GM12878 (cell line): ENCODE results near the gene PROSER3. TPM values are rescaled to one million over a fixed set of nuclear protein-coding genes. Genes with fewer than 3 reads are reported as not detected.

Experiments
- ATAC-seq: fragments of 200-7000 bp; cut with Tn5 transposase; 3 replicates; pipeline ENCODE4 v1.9.1; 2020; ENCODE audit warnings: mild to moderate bottlenecking, moderate library complexity
- Bru-seq: library from RNA; stranded (reverse); fragments of 400-500 nt; gene quantifications from one replicate; lab custom pipeline; 2021; lab: Mats Ljungman, UMichigan
- BruChase-seq, 2 experiments: library from RNA; stranded (reverse); fragments of 400-500 nt; gene quantifications; one replicate each; lab custom pipeline; 2021; lab: Mats Ljungman, UMichigan
- BruUV-seq: library from RNA; stranded (reverse); fragments of 400-500 nt; replicated peaks from 2 replicates; lab custom pipeline; 2021; lab: Mats Ljungman, UMichigan
- CTCF ChIA-PET: fragments of 300-600 bp; sonication (Branson Sonifier 250); formaldehyde crosslinking; extraction: SDS; loops from one replicate; lab custom pipeline; 2021; ENCODE audit warnings: inconsistent platforms; lab: Yijun Ruan, JAX
- POLR2A ChIA-PET: fragments of 350-600 bp; formaldehyde crosslinking; extraction: SDS; loops from one replicate; lab custom pipeline; 2021; ENCODE audit warnings: inconsistent platforms; lab: Charles Lee
- RAD21 ChIA-PET: fragments of 300-600 bp; sonication (Branson Sonifier 250); formaldehyde crosslinking; loops from one replicate; lab custom pipeline; 2023; ENCODE audit warnings: antibody characterized with exemption; ENCODE audit not compliant: unreplicated experiment; lab: Charles Lee
- SMC1A ChIA-PET: fragments of 300-600 bp; sonication (Branson Sonifier 250); formaldehyde crosslinking; loops from one replicate; lab custom pipeline; 2023; ENCODE audit not compliant: unreplicated experiment, uncharacterized antibody; lab: Charles Lee
- DNase-seq: peaks from one replicate; pipeline ENCODE4 v3.0.0-alpha.2; 2011; ENCODE audit warnings: low read depth, low spot score
- FAIRE-seq: peaks from 3 replicates; lab custom pipeline; 2011; peaks lifted over from hg19 to GRCh38; lab: Jason Lieb, UNC
- H2AFZ ChIP-seq: 2 replicates; pipeline ENCODE4 v1.6.0; 2011; ENCODE audit warnings: low read depth, low read length, control low read depth; ENCODE audit not compliant: control insufficient read depth
- H3K27ac ChIP-seq: 2 replicates; pipeline ENCODE4 v1.5.1; 2011; ENCODE audit warnings: control low read depth; ENCODE audit not compliant: control insufficient read depth, insufficient read depth
- H3K27me3 ChIP-seq, 2 experiments: replicated peaks in 1 of 2; 2 replicates each; pipeline versions ENCODE4 v1.6.0 to v1.6.1; 2011; ENCODE audit warnings: low read length in 1 of 2; ENCODE audit not compliant: control insufficient read depth in 2 of 2, insufficient read depth in 2 of 2
- H3K36me3 ChIP-seq, 2 experiments: 2 replicates each; pipeline ENCODE4 v1.5.1; 2011; ENCODE audit warnings: low read length in 1 of 2; ENCODE audit not compliant: control insufficient read depth in 2 of 2, insufficient read depth in 2 of 2
- H3K4me1 ChIP-seq: 2 replicates; pipeline ENCODE4 v1.6.1; 2011; ENCODE audit warnings: mild to moderate bottlenecking, low read length, moderate library complexity, mixed read lengths; ENCODE audit not compliant: control insufficient read depth, insufficient read depth
- H3K4me2 ChIP-seq: 2 replicates; pipeline ENCODE4 v1.6.0; 2011; ENCODE audit warnings: control low read depth; ENCODE audit not compliant: control insufficient read depth, insufficient read depth
- H3K4me3 ChIP-seq: fragments of 200-600 bp; sonication (generic); 2 replicates; pipeline ENCODE4 v1.5.1; 2016
- H3K79me2 ChIP-seq: 2 replicates; pipeline ENCODE4 v1.6.0; 2011; ENCODE audit warnings: low read length; ENCODE audit not compliant: control insufficient read depth, insufficient read depth
- H3K9ac ChIP-seq: 2 replicates; pipeline ENCODE4 v1.8.0; 2011; ENCODE audit warnings: low read length, control low read depth, mixed read lengths; ENCODE audit not compliant: control insufficient read depth, insufficient read depth
- H3K9me3 ChIP-seq: replicated peaks from 3 replicates; pipeline ENCODE4 v1.5.1; 2011; ENCODE audit warnings: mild to moderate bottlenecking, low read length; ENCODE audit not compliant: control insufficient read depth, insufficient read depth
- H4K20me1 ChIP-seq: 2 replicates; pipeline ENCODE4 v1.6.0; 2011; ENCODE audit not compliant: control insufficient read depth, insufficient read depth
- BMI1 ChIP-seq: fragments of 450-650 bp; IDR thresholded peaks from 2 replicates; pipeline ENCODE4 v1.6.1; 2016; ENCODE audit warnings: mild to moderate bottlenecking, moderate library complexity, borderline replicate concordance
- GABPA ChIP-seq: IDR thresholded peaks from 2 replicates; pipeline ENCODE4 v1.6.1; 2014; ENCODE audit warnings: antibody characterized with exemption, low read depth, mild to moderate bottlenecking, inconsistent platforms
- MYC ChIP-seq: IDR thresholded peaks from 2 replicates; pipeline ENCODE4 v1.6.1; 2011; ENCODE audit warnings: mild to moderate bottlenecking, low read length, moderate library complexity, inconsistent platforms; ENCODE audit not compliant: insufficient read depth, insufficient replicate concordance, insufficient read length, severe bottlenecking
- SREBF2 ChIP-seq: IDR thresholded peaks from 2 replicates; pipeline ENCODE4 v1.6.1; 2012; ENCODE audit warnings: mild to moderate bottlenecking, low read length
- USF2 ChIP-seq: IDR thresholded peaks from 2 replicates; pipeline ENCODE4 v1.6.1; 2011; ENCODE audit warnings: low read depth, low read length, improper control_type of control experiment, borderline replicate concordance
- ZBED1 ChIP-seq: IDR thresholded peaks from 2 replicates; pipeline ENCODE4 v1.6.1; 2016; ENCODE audit warnings: borderline replicate concordance
- ZNF592 ChIP-seq: fragments of 450-650 bp; IDR thresholded peaks from 2 replicates; pipeline ENCODE4 v1.6.1; 2017; ENCODE audit warnings: mild to moderate bottlenecking, moderate library complexity
- WGBS: methylation state at CpG from one replicate; pipeline ENCODE4 v1.1.6; 2016; ENCODE audit warnings: low lambda C conversion rate; ENCODE audit not compliant: insufficient replicate concordance, insufficient coverage; ENCODE audit errors: missing lambda C conversion rate; 5-methylcytosine and 5-hydroxymethylcytosine counted together
- in situ Hi-C: fragments of 300-500 bp; cut with MboI; formaldehyde crosslinking; loops from 9 replicates; pipeline ENCODE4 v1.14.3; 2018; ENCODE audit warnings: mixed read lengths
- intact Hi-C: fragments of 100-400 bp; cut with micrococcal nuclease; formaldehyde crosslinking; loops from one replicate; pipeline ENCODE4 v1.14.2; 2022; ENCODE audit not compliant: unreplicated experiment
- long read RNA-seq, 2 experiments: library from polyadenylated mRNA; unstranded; transcript quantifications; one replicate each; pipeline ENCODE4 v2.0.0, GENCODE V29; 2019 to 2020
- polyA minus RNA-seq, 3 experiments: library from RNA; depleted of rRNA, polyadenylated mRNA; stranded (reverse); fragments of >200 nt; gene quantifications; 2 replicates each; pipeline ENCODE4 v1.2.3, GENCODE V29; 2011
- polyA plus RNA-seq, 11 experiments: library from polyadenylated mRNA; depleted of rRNA in 4 of 11; unstranded in 6 of 11; stranded (reverse) in 5 of 11; fragments of >200 nt; fragmentation: Nextera tagmentation in 4 of 11; fragmentation: Illumina TruSeq in 1 of 11; extraction: Ambion mirVana in 4 of 11; extraction: Trizol in 1 of 11; gene quantifications; 1 replicate in 1 of 11; 2 replicates in 10 of 11; pipeline versions ENCODE4 v1.2.1 to v1.2.3, GENCODE V29; 2011 to 2016; ENCODE audit warnings: inconsistent platforms in 2 of 11, missing spikeins in 2 of 11, low read depth in 1 of 11
- total RNA-seq, 4 experiments: library from RNA; depleted of rRNA in 3 of 4; stranded (reverse); fragments of >200 nt in 3 of 4; fragmentation: Illumina TruSeq in 1 of 4; extraction: Trizol in 1 of 4; gene quantifications; 2 replicates each; pipeline versions ENCODE4 v1.2.1 to v1.2.3, GENCODE V29; 2013 to 2021
- TF ChIP-seq, protein P1 (sequence below): fragments of 450-650 bp; formaldehyde crosslinking; IDR thresholded peaks from 2 replicates; pipeline ENCODE4 v1.4.0; 2022; ENCODE audit warnings: mild to moderate bottlenecking, moderate library complexity

The PROSER3 gene
- 34.1 and 36.3 TPM in 2 replicates for total RNA-seq (2013; cell fraction: nucleolus; rRNA removed)
- total RNA-seq (2014; rRNA removed) (3.7 and 5.9 TPM in 2 replicates), total RNA-seq (2014; rRNA removed; fragmentation: Illumina TruSeq; extraction: Trizol) (4.8 and 5.2 TPM in 2 replicates), total RNA-seq (2021) (24.0 and 25.1 TPM in 2 replicates), polyA plus RNA-seq (2011; rRNA removed) (4.1 and 5.3 TPM in 2 replicates), polyA plus RNA-seq (2014; fragmentation: Illumina TruSeq; extraction: Trizol) (12.3 and 17.2 TPM in 2 replicates), polyA plus RNA-seq (2014; fragmentation: Nextera tagmentation; extraction: Ambion mirVana) (under 1 TPM; 0.85 to 0.86 TPM), polyA plus RNA-seq (2014; rRNA removed) (14.0 and 15.6 TPM in 2 replicates), polyA plus RNA-seq (2016; fragmentation: Nextera tagmentation; extraction: Ambion mirVana) (10 to 100 TPM; 14.2 to 14.6 TPM), polyA minus RNA-seq (2011; rRNA and poly(A)+ RNA removed) (8.9 and 19.5 TPM in 2 replicates), Bru-seq, nascent RNA (percentile 70 among the genes with signal in this experiment), BruChase-seq, experiment 1, labeled RNA remaining after a 6-hour chase (percentile 64 among the genes with signal in this experiment), BruChase-seq, experiment 2, labeled RNA remaining after a 2-hour chase (percentile 62 among the genes with signal in this experiment)
- 9.9 TPM for polyA plus RNA-seq (2011; ENCODE audit: low read depth)
- polyA plus RNA-seq (2011; cell fraction: cytosol; rRNA removed) = 7.9 and 10.1 TPM in 2 replicates
- 28.4 and 37.4 TPM in 2 replicates for polyA plus RNA-seq (2011; cell fraction: nucleus; rRNA removed)
- polyA plus RNA-seq (2012) = 12.3 and 13.0 TPM in 2 replicates
- polyA minus RNA-seq (2011; cell fraction: cytosol; rRNA and poly(A)+ RNA removed) = 10.7 and 13.3 TPM in 2 replicates
- polyA minus RNA-seq (2011; cell fraction: nucleus; rRNA and poly(A)+ RNA removed) = 9.4 and 15.2 TPM in 2 replicates
- long read RNA-seq, experiment 1, partial matches to known transcripts = 0 of 1 reads
- long read RNA-seq, experiment 1, other reads (novel, unspliced or antisense) = 1 of 1 reads
- long read RNA-seq, experiment 2 = 0 reads

GRCh38 chr19:35757749-35758608, at the start of gene PROSER3:
TSS of gene PROSER3 (plus strand) at chr19:35758176. CDS start at chr19:35758216, 40 bp downstream.
- H3K27ac ChIP-seq = peak within 1 kb of the TSS; percentile 80
- H3K9me3 ChIP-seq = no peaks in the 10 kb centered on the region
- RAD21 ChIA-PET = interaction anchor here (0.7 to 1.2 kb wide), 3 partner anchors 10 to 64 kb away, joined by 3 read pairs; partner anchors contain the start of genes PSENEN and U2AF1L4
- H4K20me1 ChIP-seq = no peaks in the 10 kb centered on the region
- FAIRE-seq (peak; percentile 99), DNase-seq (peak; percentile 99), ATAC-seq (peak; percentile 99)
- CTCF ChIA-PET = interaction anchor here (0.7 kb wide), 1 partner anchor 10 kb away, joined by 3 read pairs; the partner anchor contains the start of gene LIN37
- BruUV-seq = TSS peak; percentile 90
- in situ Hi-C loops (no loop called here), intact Hi-C loops (loop anchor here (2.0 kb wide), 1 partner anchor 13 kb away; the partner anchor contains the start of genes PSENEN and U2AF1L4)
- peak within 1 kb of the TSS; percentile 62 for H2AFZ ChIP-seq
- POLR2A ChIA-PET = interaction anchor here (1.0 to 2.2 kb wide), 4 partner anchors 8 to 15 kb away, joined by 3 to 18 read pairs (median 11); partner anchors contain the start of genes IGFLR1, LIN37, PSENEN and U2AF1L4
- peak within 1 kb of the TSS; percentile 99 for H3K4me2 ChIP-seq
- peaks cover 15% of the 10 kb centered on the region for H3K4me1 ChIP-seq
- H3K4me3 ChIP-seq = peak within 1 kb of the TSS; percentile 88
- WGBS = 2% methylated on average over 53 of the region's 53 CpGs
- H3K79me2 ChIP-seq = peaks cover 11% of the 10 kb centered on the region
- SMC1A ChIA-PET = no interaction called here
- no peaks in the 10 kb centered on the region for H3K27me3 ChIP-seq
- H3K9ac ChIP-seq = peak within 1 kb of the TSS; percentile 76
- peaks cover 1 to 9% of the 10 kb centered on the region in 2 experiments; a peak in 3 of 4 replicates for H3K36me3 ChIP-seq
- TF ChIP-seq USF2 (no peak), ZBED1 (no peak), ZNF592 (no peak), SREBF2 (peak; percentile 84), GABPA (no peak; the same call in 1 of the 2 replicates), BMI1 (peak; percentile 100), MYC (no peak)
- TF ChIP-seq, protein P1, sequence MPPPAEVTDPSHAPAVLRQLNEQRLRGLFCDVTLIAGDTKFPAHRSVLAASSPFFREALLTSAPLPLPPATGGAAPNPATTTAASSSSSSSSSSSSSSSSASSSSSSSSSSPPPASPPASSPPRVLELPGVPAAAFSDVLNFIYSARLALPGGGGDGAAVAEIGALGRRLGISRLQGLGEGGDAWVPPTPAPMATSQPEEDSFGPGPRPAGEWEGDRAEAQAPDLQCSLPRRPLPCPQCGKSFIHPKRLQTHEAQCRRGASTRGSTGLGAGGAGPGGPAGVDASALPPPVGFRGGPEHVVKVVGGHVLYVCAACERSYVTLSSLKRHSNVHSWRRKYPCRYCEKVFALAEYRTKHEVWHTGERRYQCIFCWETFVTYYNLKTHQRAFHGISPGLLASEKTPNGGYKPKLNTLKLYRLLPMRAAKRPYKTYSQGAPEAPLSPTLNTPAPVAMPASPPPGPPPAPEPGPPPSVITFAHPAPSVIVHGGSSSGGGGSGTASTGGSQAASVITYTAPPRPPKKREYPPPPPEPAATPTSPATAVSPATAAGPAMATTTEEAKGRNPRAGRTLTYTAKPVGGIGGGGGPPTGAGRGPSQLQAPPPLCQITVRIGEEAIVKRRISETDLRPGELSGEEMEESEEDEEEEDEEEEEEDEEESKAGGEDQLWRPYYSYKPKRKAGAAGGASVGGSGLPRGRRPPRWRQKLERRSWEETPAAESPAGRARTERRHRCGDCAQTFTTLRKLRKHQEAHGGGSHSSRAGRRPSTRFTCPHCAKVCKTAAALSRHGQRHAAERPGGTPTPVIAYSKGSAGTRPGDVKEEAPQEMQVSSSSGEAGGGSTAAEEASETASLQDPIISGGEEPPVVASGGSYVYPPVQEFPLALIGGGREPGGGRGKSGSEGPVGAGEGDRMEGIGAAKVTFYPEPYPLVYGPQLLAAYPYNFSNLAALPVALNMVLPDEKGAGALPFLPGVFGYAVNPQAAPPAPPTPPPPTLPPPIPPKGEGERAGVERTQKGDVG (CRISPR knock-in tag) = no peak
